Skeletal muscle tissue (tissue), 4 donors: Measurements from ENCODE around the gene CIART. TPM values are rescaled to one million over a fixed set of nuclear protein-coding genes. Genes with fewer than 3 reads are reported as not detected.

Experiments
- H3K27ac ChIP-seq: one replicate; pipeline ENCODE4 v1.7.0; 2013; ENCODE audit warnings: mild to moderate bottlenecking, low read depth, low read length, inconsistent platforms
- H3K27me3 ChIP-seq, 3 donors: one replicate each; pipeline ENCODE4 v1.7.0; 2013; ENCODE audit warnings: low read length in 3 of 3; ENCODE audit not compliant: control insufficient read depth in 3 of 3, insufficient read depth in 3 of 3
- H3K36me3 ChIP-seq, 3 donors: one replicate each; pipeline ENCODE4 v1.7.0; 2013; ENCODE audit warnings: low read length in 3 of 3; ENCODE audit not compliant: control insufficient read depth in 3 of 3, insufficient read depth in 3 of 3
- H3K4me1 ChIP-seq, 3 donors: one replicate each; pipeline ENCODE4 v1.7.0; 2013; ENCODE audit warnings: low read length in 3 of 3, mild to moderate bottlenecking in 3 of 3; ENCODE audit not compliant: control insufficient read depth in 3 of 3, insufficient read depth in 3 of 3
- H3K4me3 ChIP-seq, 3 donors: one replicate each; pipeline ENCODE4 v1.7.0; 2013; ENCODE audit warnings: low read length in 3 of 3
- H3K9ac ChIP-seq, 3 donors: one replicate each; pipeline ENCODE4 v1.7.0; 2013; ENCODE audit warnings: low read length in 3 of 3, mild to moderate bottlenecking in 3 of 3, moderate library complexity in 2 of 3, low read depth in 1 of 3
- H3K9me3 ChIP-seq, 3 donors: one replicate each; pipeline ENCODE4 v1.7.0; 2013; ENCODE audit warnings: low read length in 3 of 3; ENCODE audit not compliant: control insufficient read depth in 3 of 3
- total RNA-seq: library from RNA; depleted of rRNA; stranded (reverse); fragments of >200 nt; gene quantifications from one replicate; pipeline ENCODE4 v1.2.3, GENCODE V29; 2014
- donor health status: Osteomylitis.

Gene CIART
- total RNA-seq, 1 donor from 2014 or later, result 2.1 TPM

GRCh38 chr1:150280138-150280707 lies 2.1 kb upstream of the CIART start:
- Histone ChIP-seq H3K36me3 (peaks cover 9 to 17% (median 9%) of the 10 kb centered on the region in 3 donors), H3K9me3 (no peaks in the 10 kb centered on the region), H3K4me1 (peaks cover 21 to 29% (median 22%) of the 10 kb centered on the region in 3 donors), H3K9ac (peak overlapping the region in 2 of 3 donors; percentile 28 to 90), H3K27ac (peak overlapping the region; percentile 97), H3K4me3 (no peak overlapping the region), H3K27me3 (no peaks in the 10 kb centered on the region)

GRCh38 chr1:150281221-150281757 lies 1.1 kb upstream of the CIART start:
- H3K4me3 ChIP-seq, result peak overlapping the region; percentile 85 to 94 (median 86)
- peaks cover 11 to 23% (median 12%) of the 10 kb centered on the region in 3 donors for H3K36me3 ChIP-seq
- no peaks in the 10 kb centered on the region for H3K27me3 ChIP-seq
- H3K4me1 ChIP-seq, result peaks cover 21 to 29% (median 22%) of the 10 kb centered on the region in 3 donors
- H3K27ac ChIP-seq, result peak overlapping the region; percentile 97
- peak overlapping the region; percentile 85 to 90 (median 90) for H3K9ac ChIP-seq
- no peaks in the 10 kb centered on the region for H3K9me3 ChIP-seq

GRCh38 chr1:150282558-150282958 lies 204 bp downstream of the CIART start:
- H3K36me3 ChIP-seq, result peaks cover 17 to 35% (median 22%) of the 10 kb centered on the region in 3 donors
- peak overlapping the region; percentile 97 for H3K27ac ChIP-seq
- peak overlapping the region; percentile 91 to 94 (median 92) for H3K4me3 ChIP-seq
- peaks cover 21 to 29% (median 22%) of the 10 kb centered on the region in 3 donors for H3K4me1 ChIP-seq
- H3K9ac ChIP-seq, result peak overlapping the region; percentile 83 to 93 (median 92)
- H3K9me3 ChIP-seq, result no peaks in the 10 kb centered on the region
- H3K27me3 ChIP-seq, result no peaks in the 10 kb centered on the region

GRCh38 chr1:150283260-150283659 lies 906 bp downstream of the CIART start:
- Histone ChIP-seq H3K27ac (peak overlapping the region; percentile 97), H3K9ac (peak overlapping the region; percentile 83 to 93 (median 92)), H3K27me3 (no peaks in the 10 kb centered on the region), H3K9me3 (no peaks in the 10 kb centered on the region), H3K36me3 (peaks cover 20 to 36% (median 22%) of the 10 kb centered on the region in 3 donors), H3K4me3 (peak overlapping the region; percentile 91 to 94 (median 92)), H3K4me1 (peaks cover 21 to 29% (median 22%) of the 10 kb centered on the region in 3 donors)

- Histone ChIP-seq H3K36me3 (peaks cover 18 to 33% (median 21%) of the 10 kb centered on the region in 3 donors), H3K4me1 (peaks cover 3 to 10% (median 7%) of the 10 kb centered on the region in 3 donors), H3K9me3 (no peaks in the 10 kb centered on the region), H3K27me3 (no peaks in the 10 kb centered on the region), H3K4me3 (no peak overlapping the region), H3K9ac (no peak overlapping the region), H3K27ac (no peak overlapping the region)
Measured at GRCh38 chr1:150288382-150288781, 6.0 kb downstream of the CIART start.

- Histone ChIP-seq H3K27me3 (no peaks in the 10 kb centered on the region), H3K4me3 (no peak overlapping the region), H3K36me3 (peaks cover 18 to 33% (median 18%) of the 10 kb centered on the region in 3 donors), H3K4me1 (peaks cover 0 to 6% (median 5%) of the 10 kb centered on the region in 3 donors), H3K9ac (no peak overlapping the region), H3K9me3 (no peaks in the 10 kb centered on the region), H3K27ac (no peak overlapping the region)
Measured at GRCh38 chr1:150288822-150289221, 6.5 kb downstream of the CIART start.

- peak within 1 kb of the TSS; percentile 69 to 86 (median 78) for H3K9ac ChIP-seq
Measured at GRCh38 chr1:150293433-150294253, 11.3 kb downstream of the CIART start, which contains the start of gene MRPS21. MRPS21 (plus strand) TSS chr1:150293861; CDS start chr1:150294367, 506 bp downstream.

GRCh38 chr1:150295476-150295875 lies 13.1 kb downstream of the CIART start:
- peaks cover 6 to 18% (median 13%) of the 10 kb centered on the region in 3 donors for H3K36me3 ChIP-seq
- no peak overlapping the region for H3K27ac ChIP-seq
- no peak overlapping the region for H3K4me3 ChIP-seq
- H3K4me1 ChIP-seq, result peaks cover 5 to 6% (median 6%) of the 10 kb centered on the region in 3 donors
- H3K9me3 ChIP-seq, result no peaks in the 10 kb centered on the region
- no peaks in the 10 kb centered on the region for H3K27me3 ChIP-seq
- no peak overlapping the region for H3K9ac ChIP-seq

More at GRCh38 chr1:150293433-150294253, 11.3 kb downstream of the CIART start, which contains the start of gene MRPS21:
- Histone ChIP-seq H3K36me3 (peaks cover 5 to 16% (median 5%) of the 10 kb centered on the region in 3 donors), H3K4me1 (peaks cover 5 to 6% (median 6%) of the 10 kb centered on the region in 3 donors), H3K27ac (peak within 1 kb of the TSS; percentile 80), H3K4me3 (peak within 1 kb of the TSS; percentile 83 to 97 (median 94)), H3K27me3 (no peaks in the 10 kb centered on the region), H3K9me3 (no peaks in the 10 kb centered on the region)

GRCh38 chr1:150299716-150300115 lies 17.4 kb downstream of the CIART start:
- Histone ChIP-seq H3K27me3 (no peaks in the 10 kb centered on the region), H3K36me3 (peaks cover 10 to 42% (median 30%) of the 10 kb centered on the region in 3 donors)

More at GRCh38 chr1:150299716-150300115, 17.4 kb downstream of the CIART start:
- Histone ChIP-seq H3K4me1 (peaks cover 0 to under 1% (median 0%) of the 10 kb centered on the region in 3 donors), H3K4me3 (no peak overlapping the region), H3K9me3 (no peaks in the 10 kb centered on the region), H3K9ac (no peak overlapping the region), H3K27ac (no peak overlapping the region)
